Activated T-cell treated with anti-CD3 and anti-CD28 coated beads for 48 hours (primary cell): ENCODE results near the gene MAP4K2.
"Not testable (repeated sequence)": the region's sequence is repeated elsewhere in the genome, so short reads cannot be mapped to it uniquely, and the experiment has no call there.

Source experiments
- DNase-seq: peaks from one replicate; pipeline ENCODE4 v3.0.0-alpha.2; 2020; ENCODE audit warnings: low read depth

Gene MAP4K2

DNA sequence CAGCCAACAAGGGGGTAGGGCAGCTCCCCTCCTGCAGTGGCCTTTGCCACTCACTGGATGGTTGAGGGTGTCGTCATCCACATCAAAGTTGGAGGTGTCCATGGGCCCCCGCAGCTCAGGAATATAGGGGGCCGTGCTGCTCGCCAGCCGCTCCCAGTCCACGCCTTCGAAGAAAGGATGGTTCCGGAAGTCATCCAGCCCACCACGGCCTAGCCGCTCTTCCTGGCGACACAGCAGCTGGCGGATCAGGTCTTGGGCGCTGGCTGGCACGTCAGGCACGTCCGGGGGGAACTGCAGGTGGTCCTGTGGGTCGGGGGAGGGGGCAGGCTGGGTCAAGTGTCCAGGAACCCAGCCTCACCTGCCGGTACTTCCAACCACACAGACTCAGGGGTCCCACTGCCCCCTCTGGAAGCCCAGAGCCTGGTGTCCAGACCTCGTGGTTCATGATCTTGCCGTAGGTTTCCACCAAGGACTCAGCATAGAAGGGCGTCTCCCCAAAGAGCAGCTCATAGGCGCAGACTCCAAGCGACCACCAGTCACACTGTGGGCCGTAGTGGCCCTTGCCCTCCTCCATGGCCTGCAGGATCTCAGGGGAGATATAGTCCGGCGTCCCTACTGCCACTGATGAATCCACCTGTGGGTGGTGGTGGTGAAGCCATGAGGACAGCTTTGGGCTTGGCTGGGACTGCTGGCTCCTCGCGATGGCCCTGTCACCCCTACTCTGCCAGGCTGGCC is 35.8 kb upstream of the MAP4K2 start:
- DNase-seq: no peak

DNA sequence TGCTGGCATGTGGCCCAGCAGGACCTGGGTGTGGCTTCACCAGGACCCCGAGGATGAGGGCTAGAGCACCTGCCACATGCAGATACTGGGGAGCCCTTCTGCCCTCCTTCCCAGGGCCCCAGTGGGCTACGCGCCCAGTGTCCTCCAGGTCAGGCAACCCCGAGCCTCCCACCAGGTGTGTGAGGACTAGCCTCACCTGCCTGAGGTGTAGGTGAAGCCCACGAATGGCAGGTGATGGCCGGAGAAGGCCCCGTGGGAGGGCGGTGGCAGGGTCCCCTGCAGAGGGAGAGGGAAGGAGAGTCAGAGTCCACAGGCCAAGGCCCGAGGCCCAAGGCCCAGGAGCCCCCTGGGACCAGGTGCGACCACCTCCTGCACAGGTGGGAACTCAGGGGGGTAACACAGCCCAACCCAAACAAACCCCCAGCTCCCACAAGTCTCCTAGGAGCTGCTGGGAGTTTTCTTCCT is 34.9 kb upstream of the MAP4K2 start:
- DNase-seq: no peak

DNA sequence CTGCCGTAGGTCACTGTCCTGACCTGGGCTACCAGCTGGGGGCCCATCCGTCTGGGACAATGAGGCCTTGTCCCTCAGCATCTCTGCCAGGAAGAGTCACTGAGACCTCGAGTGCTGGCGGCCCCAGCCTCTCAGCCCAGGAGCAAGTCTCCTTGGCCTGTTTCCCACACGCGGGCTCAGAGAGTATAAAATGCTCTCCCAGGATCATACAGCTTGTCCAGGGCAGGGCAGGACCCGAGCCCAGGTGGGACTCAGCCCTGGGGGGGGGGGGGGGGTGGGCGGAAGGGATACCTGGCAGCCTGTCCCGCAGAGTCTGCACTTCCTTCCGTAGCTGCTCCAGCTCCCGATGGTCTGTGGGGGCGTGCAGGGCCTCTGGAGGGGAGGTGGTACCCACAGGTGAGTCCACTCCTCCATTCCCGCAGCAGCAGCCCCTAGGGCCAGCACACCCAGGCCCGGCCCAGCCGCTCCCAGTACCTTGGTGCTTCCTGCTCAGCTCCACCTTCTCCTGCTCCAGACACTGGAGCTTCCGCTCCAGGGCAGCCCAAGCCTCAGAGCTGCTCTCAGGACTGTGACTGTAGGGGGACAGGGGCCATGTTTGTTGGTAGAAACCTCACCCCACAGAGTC is 33.5 kb upstream of the MAP4K2 start:
- DNase-seq: no peak

DNA sequence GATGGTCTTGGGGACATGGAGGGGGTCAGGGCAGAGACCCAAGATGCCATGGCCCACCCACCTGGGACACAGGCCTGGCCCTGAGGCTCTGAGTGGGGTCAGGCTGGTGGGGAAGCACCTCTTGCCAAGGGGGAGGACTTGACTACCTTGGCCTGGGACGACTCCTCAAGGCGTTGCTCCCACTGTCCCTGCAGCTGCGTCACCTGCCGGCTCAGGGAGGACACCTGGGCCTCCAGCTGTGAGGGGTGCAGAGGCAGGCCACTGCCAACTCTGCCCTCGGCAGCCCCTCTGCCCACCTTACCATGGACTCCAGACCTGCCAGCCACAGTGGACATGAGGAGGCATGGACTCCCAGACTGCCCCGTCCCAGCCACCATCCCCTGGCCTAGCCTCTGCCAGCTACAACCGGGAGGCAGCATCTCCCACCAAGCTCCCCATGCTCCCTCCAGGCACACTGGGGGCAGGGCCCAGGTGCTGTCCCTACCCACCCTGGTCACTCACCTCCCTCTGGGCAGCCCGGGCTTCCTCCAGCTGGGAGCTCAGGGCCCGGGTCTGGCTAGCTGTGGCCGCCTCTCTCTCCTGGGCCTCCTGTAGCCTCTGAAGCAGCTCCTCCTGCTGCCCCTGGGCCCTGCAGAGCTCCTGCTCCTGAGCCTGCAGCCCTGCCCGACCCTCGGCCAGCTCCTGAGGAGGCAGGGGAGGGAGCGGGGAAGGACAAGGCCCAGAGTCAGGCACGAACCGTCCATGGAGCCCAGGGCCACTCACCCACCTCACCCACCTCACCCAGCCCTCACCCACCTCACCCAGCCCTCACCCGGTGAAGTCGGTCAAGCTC is 32.8 kb upstream of the MAP4K2 start:
- DNase-seq: no peak

DNA sequence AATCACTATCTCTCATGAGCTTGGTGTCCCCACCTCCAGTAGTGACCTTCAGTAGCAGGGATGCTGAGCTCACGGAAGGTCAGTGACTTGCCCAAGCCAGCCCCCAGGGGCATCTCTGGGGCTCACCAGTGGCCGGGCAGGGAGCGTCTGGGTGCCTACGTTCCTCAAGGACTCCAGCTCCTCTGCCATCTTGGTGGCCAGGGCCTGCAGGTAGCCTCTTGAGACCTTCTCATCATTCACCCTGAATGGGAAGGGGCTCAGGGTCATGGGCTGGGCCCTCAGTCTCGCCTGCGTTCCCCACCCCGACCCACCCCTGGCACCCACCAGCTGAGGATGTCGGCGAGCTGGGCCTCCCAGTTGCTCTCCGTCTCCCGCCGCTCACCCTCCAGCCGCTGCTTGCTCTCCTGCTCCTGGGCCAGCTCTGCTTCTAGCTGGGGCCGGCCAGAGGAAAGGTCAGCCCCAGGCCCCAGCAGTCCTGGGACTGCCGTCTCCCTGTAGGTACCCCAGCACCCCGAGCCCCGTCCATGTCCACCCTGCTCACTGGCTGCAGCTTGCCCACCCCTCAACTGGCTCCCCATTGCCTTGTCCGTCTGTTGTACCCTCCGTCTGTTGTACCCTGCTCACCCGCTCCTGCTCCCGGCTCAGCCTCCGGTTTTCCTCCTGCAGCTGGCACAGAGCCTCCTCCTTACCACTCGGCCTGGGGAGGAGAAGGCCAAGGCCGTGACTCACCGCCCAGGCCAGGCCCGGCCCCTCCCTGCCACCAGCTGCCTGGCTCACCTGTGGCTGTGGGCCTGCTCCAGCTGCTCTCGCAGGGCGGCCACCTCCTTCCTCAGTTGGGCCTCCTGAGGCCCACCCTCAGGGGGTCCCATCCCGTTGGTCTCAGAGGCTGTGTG is 32.0 kb upstream of the MAP4K2 start:
- no peak for DNase-seq

DNA sequence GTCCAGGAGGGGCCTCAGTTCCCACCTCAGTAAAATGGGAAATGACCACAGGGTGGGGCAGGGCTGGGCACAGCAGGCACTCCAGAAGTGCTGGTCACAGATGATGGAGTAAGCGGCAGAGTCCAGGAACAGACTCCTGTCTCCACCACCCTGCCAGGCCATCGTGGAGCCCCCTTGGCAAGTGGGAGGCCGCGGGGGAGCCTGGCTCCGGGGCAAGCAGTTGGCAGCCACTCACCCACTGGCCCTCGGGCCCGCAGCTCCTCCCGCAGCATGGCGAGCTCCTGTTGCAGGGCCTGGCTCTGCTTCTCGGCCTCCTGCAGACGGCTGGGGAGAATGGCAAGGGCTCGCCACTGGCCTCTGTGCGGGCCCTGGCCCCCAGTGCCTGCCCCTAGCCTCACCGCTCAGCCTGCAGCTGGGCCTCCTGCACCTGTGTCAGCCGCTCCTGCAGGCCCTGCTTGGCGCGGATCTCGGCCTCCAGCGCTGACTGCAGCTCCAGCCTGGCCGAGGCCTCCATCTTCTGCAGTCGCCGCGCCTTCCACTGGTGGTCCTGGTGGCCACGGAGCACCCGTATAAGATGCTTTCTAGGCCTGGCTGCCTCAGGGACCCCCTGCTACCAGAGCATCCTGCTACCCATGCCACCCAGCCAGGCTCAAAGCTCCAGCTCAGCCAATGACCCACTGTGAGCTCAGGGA is 31.2 kb upstream of the MAP4K2 start:
- no peak for DNase-seq

DNA sequence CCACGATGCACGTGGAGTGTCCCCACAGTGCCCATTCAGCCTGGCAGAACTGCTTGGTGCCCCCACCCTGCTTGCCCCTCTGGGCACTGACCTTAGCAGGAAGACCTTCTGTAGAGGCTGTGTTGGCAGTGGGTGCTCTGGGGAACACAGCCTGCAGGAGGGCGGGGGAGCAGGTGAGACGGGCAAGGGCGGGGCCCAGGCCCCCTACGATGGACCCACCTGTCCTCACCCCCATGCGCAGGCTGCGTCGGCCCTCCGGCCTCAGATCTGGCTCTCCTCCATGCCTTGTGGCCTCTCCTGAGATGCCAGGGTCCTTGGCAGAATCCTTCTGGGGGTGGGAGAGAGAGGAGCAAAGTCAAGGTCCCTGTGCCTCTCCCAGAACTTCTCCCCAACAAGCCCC is 30.5 kb upstream of the MAP4K2 start:
- no peak for DNase-seq

DNA sequence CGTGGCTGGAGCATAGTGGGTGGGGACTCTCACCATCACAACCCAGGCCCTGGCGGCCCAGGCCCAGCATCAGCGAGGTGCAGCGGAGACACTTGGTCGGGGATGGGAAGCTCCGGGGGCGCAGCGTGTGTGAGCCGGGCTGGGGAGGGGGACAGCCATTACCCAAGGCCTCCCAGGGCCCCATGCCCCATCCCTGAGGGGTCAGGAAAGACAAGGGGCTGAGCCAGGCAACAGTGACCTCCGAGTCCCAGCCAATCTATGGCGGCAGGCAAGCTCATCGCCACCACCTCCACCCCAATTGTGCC is 30.1 kb upstream of the MAP4K2 start:
- DNase-seq: no peak

DNA sequence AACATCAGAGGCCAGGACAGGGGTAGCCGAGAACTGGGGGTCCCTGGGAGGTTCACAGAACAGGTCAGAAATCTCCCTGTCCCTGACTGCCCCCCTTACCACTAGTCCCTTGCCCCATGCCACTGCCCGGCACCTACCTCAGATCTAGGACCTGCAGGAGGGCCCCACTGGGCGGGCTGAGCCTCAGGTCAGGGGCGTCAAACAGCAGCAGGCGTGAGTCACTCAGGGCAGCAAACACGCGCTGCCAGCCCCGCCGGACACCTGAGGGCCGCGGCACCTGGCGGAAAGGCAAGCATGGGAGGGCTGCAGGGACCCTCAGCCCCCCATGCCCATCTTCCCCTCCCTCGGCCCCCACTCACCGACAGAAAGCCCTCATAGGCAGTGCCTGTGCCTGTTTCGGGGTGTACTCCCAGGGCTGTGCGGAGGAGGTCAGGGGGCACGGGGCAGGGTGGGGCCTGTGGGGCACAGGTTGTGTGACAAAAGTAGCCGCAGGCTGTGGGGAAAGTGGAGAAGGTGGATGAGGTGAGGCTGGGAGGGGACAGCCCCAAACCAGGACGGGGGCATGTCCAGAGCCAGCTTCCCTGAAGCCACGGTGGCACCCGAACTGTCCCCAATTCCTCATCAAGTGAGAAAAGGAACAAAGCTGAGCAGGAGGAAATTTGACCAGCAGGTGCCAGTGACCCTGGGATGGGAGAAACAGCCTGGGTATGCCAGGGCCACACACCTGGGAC is 29.6 kb upstream of the MAP4K2 start:
- no peak for DNase-seq

DNA sequence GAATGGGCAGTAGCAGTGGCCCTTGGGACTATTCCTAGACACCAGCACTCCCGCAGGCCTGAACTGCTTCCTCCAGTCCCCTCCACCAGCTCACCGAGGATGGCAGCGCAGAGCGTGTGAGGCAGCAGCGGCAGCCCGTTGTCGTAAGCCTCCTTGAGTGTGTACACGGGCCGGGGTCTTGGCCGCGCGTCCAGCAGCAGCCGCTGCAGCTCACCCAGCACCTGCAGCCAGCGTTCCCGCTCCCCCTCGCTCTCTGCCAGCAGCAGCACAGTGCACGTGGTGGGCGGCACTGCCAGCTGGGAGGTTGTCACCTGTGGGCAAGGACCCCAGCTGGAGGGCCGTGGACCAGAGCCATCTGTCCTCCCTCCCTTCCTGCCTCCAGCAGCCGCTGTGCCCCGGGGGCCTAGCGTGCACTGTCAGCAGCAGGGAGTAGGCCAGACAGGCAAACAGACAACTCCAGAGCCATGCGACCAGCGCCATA is 28.4 kb upstream of the MAP4K2 start:
- no peak for DNase-seq

DNA sequence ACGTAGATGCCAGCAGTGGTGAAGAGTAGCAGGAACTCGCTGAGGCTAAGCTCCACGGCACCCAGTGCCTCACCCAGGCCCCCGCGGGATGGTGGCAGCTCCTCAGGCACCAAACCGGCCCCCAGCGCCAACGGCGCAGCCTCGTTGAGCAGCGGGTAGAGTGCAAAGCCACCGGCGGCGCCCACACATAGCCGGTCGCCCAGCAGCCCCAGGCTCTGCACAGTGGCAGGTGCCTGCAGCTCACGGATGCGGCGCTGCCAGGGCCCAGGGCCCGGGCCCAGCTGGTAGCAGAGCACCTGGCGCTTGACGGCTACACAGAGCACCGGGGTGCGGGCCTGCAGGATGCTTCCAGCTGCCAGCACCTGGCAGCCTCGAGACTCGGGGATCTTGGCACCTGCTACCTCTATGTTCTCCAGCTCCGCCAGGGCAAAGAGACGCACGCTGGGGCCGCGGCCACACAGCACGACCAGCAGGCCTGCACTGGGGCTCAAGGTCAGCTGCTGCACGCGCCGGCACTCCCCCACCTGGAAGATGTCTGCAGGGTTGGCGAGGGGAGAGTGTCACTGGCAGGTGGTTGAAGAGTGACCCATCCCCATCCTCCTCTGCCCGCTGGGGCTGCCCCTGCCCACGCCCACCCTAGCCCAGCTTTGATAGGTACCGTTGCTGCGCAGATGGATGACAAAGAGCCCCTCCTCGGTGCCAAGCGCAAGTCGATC is 26.7 kb upstream of the MAP4K2 start:
- DNase-seq: no peak

DNA sequence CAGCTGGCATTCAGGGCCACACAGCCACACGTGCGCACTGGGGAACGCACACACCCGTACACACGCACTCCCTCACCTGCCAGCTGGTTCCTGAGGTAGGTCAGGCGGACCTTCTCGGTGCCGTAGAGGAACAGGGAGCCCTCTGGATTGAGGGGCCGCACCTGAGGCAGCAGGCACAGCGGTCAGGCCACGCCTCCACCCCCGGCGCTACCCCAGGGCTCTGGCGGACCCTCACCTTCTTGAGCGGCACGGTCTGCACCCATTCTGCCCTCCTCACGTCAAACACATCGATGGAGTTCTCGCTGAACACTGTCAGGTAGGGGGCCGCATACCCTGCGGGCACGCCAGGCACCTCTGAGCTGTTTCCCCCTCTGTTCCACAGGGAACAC is 24.4 kb upstream of the MAP4K2 start:
- no peak for DNase-seq

DNA sequence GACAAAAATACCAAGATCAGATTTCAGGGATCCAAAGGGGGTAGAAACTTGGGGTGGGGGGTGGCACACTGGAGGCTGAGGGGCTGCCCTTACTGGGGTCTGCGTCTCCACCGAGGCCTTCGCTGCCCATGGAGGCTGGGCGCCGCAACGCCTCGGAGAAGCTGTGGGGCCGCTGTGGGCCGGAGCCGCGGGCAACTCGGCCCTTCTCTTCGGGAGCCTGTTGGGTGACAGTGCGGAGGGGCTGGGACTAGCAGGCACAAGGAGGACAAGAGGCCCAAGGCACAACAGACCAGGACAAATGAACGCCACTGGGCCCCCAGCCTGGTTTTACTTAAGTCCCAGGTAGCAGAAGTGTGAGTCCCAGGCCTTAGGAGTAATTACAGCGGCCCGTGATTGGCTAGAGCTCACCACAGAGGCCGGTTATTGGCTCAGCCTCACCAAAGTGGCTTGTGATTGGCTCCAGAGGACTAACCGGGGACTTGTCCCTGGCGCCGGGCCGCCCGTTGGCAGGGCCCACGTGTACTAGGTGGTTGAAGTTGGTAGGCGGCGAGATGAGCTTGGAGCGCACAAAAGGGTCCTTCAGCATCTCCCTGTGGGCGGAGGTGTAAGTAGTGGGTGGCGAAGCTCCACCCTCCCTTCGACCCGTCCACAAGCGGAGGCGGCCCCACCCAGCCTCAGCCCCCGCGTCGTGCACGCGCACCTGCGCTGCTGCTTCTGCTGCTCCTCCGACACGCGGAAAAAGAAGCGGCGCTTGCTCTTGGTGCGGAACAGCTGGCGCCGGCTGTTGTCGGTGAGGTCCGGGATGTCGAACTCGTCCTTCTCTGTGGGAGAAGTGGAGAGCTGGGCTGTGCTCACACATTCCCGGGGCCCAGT is 23.8 kb upstream of the MAP4K2 start:
- no peak for DNase-seq

DNA sequence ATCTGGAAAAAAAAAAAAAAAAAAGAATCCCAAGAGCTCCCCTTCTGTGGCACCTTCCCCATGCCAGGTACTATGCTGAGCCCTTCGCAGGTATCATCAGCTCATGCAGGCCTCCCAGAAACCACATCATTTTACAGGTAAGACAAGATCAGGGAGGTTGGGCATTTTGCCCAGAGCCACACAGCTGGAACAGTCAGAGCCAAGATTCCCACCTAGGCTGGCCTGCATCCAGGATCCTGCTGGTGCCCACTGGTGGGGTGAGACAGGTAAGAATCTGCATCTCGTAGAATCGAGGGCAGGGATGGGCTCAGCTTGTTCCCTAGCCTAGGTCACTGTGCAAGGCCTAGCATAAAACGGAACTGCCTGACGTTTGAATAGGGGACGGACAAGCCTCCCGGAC is 23.0 kb upstream of the MAP4K2 start:
- DNase-seq: no peak

DNA sequence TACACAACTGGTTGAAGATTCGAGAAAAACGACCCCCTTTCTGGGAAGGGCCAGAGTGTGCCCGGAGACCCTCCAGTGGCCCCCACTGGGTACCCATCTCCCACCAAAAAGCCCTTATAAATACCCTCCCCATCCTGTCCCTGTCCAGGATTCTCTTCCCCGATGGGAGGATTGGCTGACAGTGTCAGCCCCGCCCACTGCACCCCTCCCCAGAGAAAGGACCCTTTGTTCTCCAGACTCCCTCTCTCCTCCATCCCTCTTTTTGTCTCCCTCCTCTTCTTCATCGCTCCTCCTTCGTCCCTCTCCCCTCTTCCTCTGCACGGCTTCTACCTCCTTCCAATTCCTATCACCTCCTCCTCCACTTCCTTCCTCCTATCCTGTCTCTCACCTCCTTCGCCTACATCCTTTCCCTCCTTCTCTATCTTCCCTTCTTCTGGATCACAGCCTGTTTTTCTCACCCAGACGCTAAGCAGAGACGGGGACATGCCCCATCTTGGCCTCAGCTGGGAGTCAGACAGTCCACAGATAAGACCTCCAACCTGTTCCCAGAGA is 20.6 kb upstream of the MAP4K2 start:
- DNase-seq: no peak

DNA sequence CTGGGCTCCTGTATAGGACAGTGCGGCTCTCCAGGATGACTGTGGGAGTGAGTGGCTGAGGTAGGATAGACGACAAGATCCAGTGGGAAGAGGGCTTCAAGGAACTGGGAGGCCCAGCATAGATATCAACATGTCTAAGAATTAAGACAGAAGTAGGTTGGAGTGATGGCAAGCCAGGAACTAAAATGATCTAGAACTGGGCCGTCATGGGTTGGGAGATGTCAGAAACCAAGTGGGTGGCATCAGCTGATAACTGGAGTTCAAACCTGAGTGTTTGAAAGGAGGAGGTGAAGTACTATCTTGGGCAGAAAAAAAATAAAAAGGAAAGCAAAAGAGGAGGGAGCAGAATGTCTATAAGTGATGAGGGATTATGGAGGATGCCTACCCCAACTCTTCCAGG is 14.5 kb upstream of the MAP4K2 start:
- no peak for DNase-seq

DNA sequence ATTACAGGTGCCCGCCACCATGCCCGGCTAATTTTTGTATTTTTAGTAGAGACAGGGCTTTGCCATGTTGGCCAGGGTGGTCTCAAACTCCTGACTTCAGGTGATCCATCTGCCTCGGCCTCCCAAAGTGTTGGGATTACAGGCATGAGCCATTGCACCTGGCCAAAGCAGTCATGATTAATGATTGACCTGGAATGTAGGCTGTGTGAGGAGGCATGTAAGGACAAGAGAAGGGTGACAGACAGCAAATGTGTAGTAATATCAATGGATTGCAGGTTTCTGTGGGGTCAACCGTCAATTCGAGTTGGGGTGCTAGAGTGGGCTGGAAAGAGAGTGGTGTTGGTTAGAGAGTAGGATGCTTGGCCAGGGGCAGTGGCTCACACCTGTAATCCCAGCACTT is 12.4 kb upstream of the MAP4K2 start:
- not testable (repeated sequence) for DNase-seq

DNA sequence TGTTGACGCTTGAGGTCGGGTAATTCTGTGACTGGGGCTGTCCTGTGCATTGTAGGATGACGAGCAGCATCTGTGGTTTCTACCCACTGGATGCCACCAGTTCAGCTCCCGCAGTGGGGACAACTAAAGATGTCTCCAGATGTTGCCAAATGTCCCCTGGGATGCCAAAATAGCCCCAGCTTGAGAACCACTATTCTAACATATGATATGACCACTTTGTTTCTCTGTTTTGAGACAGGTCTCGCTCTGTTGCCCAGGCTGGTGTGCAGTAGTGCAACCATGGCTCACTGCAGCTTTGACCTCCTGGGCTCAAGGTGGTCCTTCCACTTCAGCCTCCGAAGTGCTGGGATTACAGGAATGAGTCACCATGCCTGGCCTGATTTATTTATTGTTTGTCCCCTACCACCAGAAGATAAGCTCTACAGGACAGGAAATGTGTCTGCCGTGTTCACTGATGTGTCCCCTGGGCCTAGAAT is 11.7 kb upstream of the MAP4K2 start:
- no peak for DNase-seq

DNA sequence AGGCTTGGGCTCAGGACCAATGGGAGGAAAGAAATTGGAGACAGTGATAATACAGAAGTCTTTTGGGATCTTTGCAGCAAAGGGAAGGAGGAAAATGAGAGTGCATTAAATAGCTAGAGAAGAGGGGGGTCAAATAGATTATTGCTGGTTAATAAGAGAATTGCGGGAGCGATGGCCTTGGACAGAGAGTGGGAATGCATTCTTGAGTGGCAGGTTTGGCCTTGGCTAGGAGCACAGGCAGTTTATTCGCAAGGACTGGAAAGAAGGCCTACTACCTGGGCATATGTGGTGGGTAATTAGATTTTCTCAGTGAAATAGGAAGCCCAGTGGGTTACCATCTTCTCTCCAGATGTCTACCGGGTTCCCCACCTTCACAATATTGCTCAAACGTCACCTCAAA is 10.8 kb upstream of the MAP4K2 start:
- no peak for DNase-seq
